Measurements from ENCODE around the gene FJX1. TPM values are rescaled to one million over a fixed set of nuclear protein-coding genes. Genes with fewer than 3 reads are reported as not detected.
A peak's percentile ranks its signal among the peaks of the same experiment; 100 is the strongest.

Gene FJX1
- total RNA-seq, 2 experiments from 2014 or later: 0.63 TPM; not detected in 1

DNA sequence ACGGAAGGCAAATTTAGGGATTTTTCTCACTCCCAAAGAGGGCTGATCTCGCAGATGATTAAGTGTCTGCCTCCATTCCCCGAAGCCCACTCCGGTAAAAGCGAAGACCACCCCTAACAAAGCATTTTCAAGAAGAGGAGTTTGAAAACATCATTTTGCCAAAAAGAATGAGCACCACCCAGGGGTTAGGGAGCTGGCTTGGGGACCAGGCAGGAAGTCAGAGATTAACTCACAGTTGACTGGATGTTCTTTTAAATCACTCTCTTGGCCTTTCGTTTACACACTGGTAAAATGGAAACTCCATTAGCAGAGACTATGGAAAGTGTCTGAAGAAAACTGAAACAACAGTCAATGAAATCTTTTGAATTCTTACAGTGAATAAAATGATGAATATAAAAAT, 36.5 kb downstream of the FJX1 start:
- Histone ChIP-seq H3K79me2 (ENCODE audit: insufficient read depth, low read depth, low read length) (no peaks in the 10 kb centered on the region), H3K4me3 (ENCODE audit: low read depth, low read length, poor library complexity, severe bottlenecking) (no peak overlapping the region), H3K36me3 (ENCODE audit: insufficient read depth, low read length) (no peaks in the 10 kb centered on the region), H2AFZ (ENCODE audit: low read length) (no peak overlapping the region), H3K9me2 (ENCODE audit: insufficient read depth, low read length) (no peaks in the 10 kb centered on the region), H3K4me2 (ENCODE audit: low read length) (no peak overlapping the region), H3K9me3 (ENCODE audit: low read length) (no peaks in the 10 kb centered on the region), H3K4me1 (ENCODE audit: insufficient read depth, low read length, poor library complexity, severe bottlenecking) (peaks cover 10% of the 10 kb centered on the region), H3K27ac (ENCODE audit: low read depth, low read length, poor library complexity, severe bottlenecking) (no peak overlapping the region), H4K20me1 (ENCODE audit: insufficient read depth, low read length) (no peaks in the 10 kb centered on the region)
- intact Hi-C loops (cut with micrococcal nuclease; ENCODE audit: unreplicated experiment): no loop called here
- ChIA-PET POLR2A (interaction anchor here (1.2 kb wide), 1 partner anchor 67 kb away, joined by 3 read pairs; no protein-coding TSS in a partner anchor), CTCF (ENCODE audit: unreplicated experiment) (no interaction called here)
- no peak for TF ChIP-seq EZH2phosphoT487 (IDR thresholded peaks at IDR 0.05; ENCODE audit: borderline replicate concordance, low read depth, low read length)
- TF ChIP-seq, protein P1, sequence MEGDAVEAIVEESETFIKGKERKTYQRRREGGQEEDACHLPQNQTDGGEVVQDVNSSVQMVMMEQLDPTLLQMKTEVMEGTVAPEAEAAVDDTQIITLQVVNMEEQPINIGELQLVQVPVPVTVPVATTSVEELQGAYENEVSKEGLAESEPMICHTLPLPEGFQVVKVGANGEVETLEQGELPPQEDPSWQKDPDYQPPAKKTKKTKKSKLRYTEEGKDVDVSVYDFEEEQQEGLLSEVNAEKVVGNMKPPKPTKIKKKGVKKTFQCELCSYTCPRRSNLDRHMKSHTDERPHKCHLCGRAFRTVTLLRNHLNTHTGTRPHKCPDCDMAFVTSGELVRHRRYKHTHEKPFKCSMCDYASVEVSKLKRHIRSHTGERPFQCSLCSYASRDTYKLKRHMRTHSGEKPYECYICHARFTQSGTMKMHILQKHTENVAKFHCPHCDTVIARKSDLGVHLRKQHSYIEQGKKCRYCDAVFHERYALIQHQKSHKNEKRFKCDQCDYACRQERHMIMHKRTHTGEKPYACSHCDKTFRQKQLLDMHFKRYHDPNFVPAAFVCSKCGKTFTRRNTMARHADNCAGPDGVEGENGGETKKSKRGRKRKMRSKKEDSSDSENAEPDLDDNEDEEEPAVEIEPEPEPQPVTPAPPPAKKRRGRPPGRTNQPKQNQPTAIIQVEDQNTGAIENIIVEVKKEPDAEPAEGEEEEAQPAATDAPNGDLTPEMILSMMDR (conservative IDR thresholded peaks at IDR 0.05; ENCODE audit: low read length): no peak
- no peak for DNase-seq (ENCODE audit: low spot score)
- no TSS peak for BruUV-seq (replicated peaks)

DNA sequence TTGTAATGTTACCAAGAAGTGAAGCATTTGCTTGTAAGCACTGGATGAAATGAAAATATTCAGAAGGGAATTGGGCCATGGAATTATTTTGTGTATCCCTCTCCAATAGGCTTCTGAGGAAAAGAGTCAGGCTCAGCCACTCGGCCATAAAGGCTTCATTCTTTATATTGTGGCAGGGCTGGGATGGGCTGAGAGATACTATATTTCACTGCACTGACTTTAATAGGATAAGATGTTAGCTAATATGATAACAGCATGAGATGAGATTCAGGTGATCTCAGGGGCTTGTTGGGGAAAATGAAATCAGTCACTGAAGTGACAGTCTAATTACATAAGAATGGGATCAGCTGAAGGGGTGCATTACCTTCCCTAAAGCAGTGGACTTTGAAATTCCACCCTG, 37.0 kb downstream of the FJX1 start:
- Histone ChIP-seq H3K4me3 (ENCODE audit: low read depth, low read length, poor library complexity, severe bottlenecking) (no peak overlapping the region), H3K4me2 (ENCODE audit: low read length) (no peak overlapping the region), H3K9me3 (ENCODE audit: low read length) (no peaks in the 10 kb centered on the region), H3K4me1 (ENCODE audit: insufficient read depth, low read length, poor library complexity, severe bottlenecking) (peaks cover 10% of the 10 kb centered on the region), H2AFZ (ENCODE audit: low read length) (no peak overlapping the region), H3K27ac (ENCODE audit: low read depth, low read length, poor library complexity, severe bottlenecking) (no peak overlapping the region), H3K79me2 (ENCODE audit: insufficient read depth, low read depth, low read length) (no peaks in the 10 kb centered on the region), H3K36me3 (ENCODE audit: insufficient read depth, low read length) (no peaks in the 10 kb centered on the region), H3K9me2 (ENCODE audit: insufficient read depth, low read length) (no peaks in the 10 kb centered on the region), H4K20me1 (ENCODE audit: insufficient read depth, low read length) (no peaks in the 10 kb centered on the region)
- no peak for DNase-seq (ENCODE audit: low spot score)
- intact Hi-C loops (cut with micrococcal nuclease; ENCODE audit: unreplicated experiment): no loop called here
- no TSS peak for BruUV-seq (replicated peaks)
- ChIA-PET POLR2A (interaction anchor here (1.2 kb wide), 1 partner anchor 66 kb away, joined by 3 read pairs; no protein-coding TSS in a partner anchor), CTCF (ENCODE audit: unreplicated experiment) (no interaction called here)
- no peak for TF ChIP-seq EZH2phosphoT487 (IDR thresholded peaks at IDR 0.05; ENCODE audit: borderline replicate concordance, low read depth, low read length)
- TF ChIP-seq, protein P1 (conservative IDR thresholded peaks at IDR 0.05; ENCODE audit: low read length): no peak

DNA sequence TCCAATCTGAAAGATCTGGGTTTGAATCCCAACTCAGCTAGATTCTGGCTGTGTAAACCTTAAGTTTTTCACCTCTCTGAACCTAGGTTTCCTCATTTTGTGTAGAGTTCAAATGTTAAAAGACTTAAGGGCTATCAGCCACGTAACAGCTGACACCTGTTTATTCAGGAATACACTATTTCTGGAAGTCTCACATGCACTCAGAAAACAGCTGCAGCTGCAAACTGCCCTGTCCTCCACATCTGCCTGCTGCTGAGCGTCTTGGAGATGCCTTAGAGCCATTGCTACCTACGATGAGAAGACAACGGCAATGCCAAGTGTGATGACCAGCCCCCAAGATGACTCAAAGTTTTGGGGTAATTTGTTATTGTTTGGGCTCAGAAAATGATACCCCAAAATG, 37.6 kb downstream of the FJX1 start:
- TF ChIP-seq, protein P1 (conservative IDR thresholded peaks at IDR 0.05; ENCODE audit: low read length): no peak
- TF ChIP-seq EZH2phosphoT487 (IDR thresholded peaks at IDR 0.05; ENCODE audit: borderline replicate concordance, low read depth, low read length): no peak
- Histone ChIP-seq H3K9me3 (ENCODE audit: low read length) (no peaks in the 10 kb centered on the region), H3K27ac (ENCODE audit: low read depth, low read length, poor library complexity, severe bottlenecking) (no peak overlapping the region), H2AFZ (ENCODE audit: low read length) (no peak overlapping the region), H4K20me1 (ENCODE audit: insufficient read depth, low read length) (no peaks in the 10 kb centered on the region), H3K9me2 (ENCODE audit: insufficient read depth, low read length) (no peaks in the 10 kb centered on the region), H3K36me3 (ENCODE audit: insufficient read depth, low read length) (no peaks in the 10 kb centered on the region), H3K4me3 (ENCODE audit: low read depth, low read length, poor library complexity, severe bottlenecking) (no peak overlapping the region), H3K79me2 (ENCODE audit: insufficient read depth, low read depth, low read length) (no peaks in the 10 kb centered on the region), H3K4me1 (ENCODE audit: insufficient read depth, low read length, poor library complexity, severe bottlenecking) (peaks cover 10% of the 10 kb centered on the region), H3K4me2 (ENCODE audit: low read length) (no peak overlapping the region)
- ChIA-PET CTCF (ENCODE audit: unreplicated experiment) (no interaction called here), POLR2A (interaction anchor here (1.2 kb wide), 1 partner anchor 66 kb away, joined by 3 read pairs; no protein-coding TSS in a partner anchor)
- DNase-seq (ENCODE audit: low spot score): peak; percentile 8
- no TSS peak for BruUV-seq (replicated peaks)
- intact Hi-C loops (cut with micrococcal nuclease; ENCODE audit: unreplicated experiment): no loop called here

All from OCI-LY7 (cell line).